ENCODE results near the gene CLEC3A. TPM values are rescaled to one million over a fixed set of nuclear protein-coding genes. Genes with fewer than 3 reads are reported as not detected.

CLEC3A gene
- total RNA-seq, 1 experiment from 2014 or later, result not detected

GRCh38 chr16:77987810-77988209 is 34.5 kb upstream of the CLEC3A start:
- Histone ChIP-seq H2AFZ (ENCODE audit: low read depth, low read length, poor library complexity, severe bottlenecking) (no peak overlapping the region), H4K20me1 (ENCODE audit: insufficient read depth) (no peaks in the 10 kb centered on the region), H3K4me3 (replicated peaks in 1 of 2; ENCODE audit: low read depth in 1 of 2, low read length in 2 of 2) (no peak overlapping the region), H3K79me2 (ENCODE audit: insufficient read depth, low read length) (no peaks in the 10 kb centered on the region), H3K9ac (ENCODE audit: low read length) (no peak overlapping the region), H3K9me3 (ENCODE audit: control insufficient read depth in 1 of 2, insufficient read depth in 1 of 2, low read depth in 1 of 2, low read length in 2 of 2) (no peaks in the 10 kb centered on the region), H3K4me2 (ENCODE audit: low read length) (no peak overlapping the region), H3K4me1 (ENCODE audit: control insufficient read depth in 1 of 2, insufficient read depth in 2 of 2, low read length in 2 of 2) (peaks cover 0 to 3% of the 10 kb centered on the region in 2 experiments; a peak in 2 of 4 replicates), H3K9me2 (ENCODE audit: insufficient read depth) (no peaks in the 10 kb centered on the region), H3K27me3 (ENCODE audit: insufficient read depth, low read length) (peaks cover 17% of the 10 kb centered on the region), H3K36me3 (ENCODE audit: control insufficient read depth in 1 of 2, insufficient read depth in 2 of 2, low read length in 2 of 2) (no peaks in the 10 kb centered on the region), H3K27ac (ENCODE audit: low read depth, low read length) (no peak overlapping the region)
- no peak for ATAC-seq
- TF ChIP-seq SIN3A (IDR thresholded peaks at IDR 0.05; ENCODE audit: low read depth) (no peak), EZH2 (IDR thresholded peaks at IDR 0.05) (no peak)
- BruUV-seq (replicated peaks), result no TSS peak
- intact Hi-C loops (cut with micrococcal nuclease), result no loop called here
- ChIA-PET CTCF (no interaction called here), RAD21 (ENCODE audit: low non-redundant PET in 1 of 2, low total read pairs in 2 of 2, uncharacterized antibody in 2 of 2, unreplicated experiment in 2 of 2) (no interaction called here), POLR2A (no interaction called here)
- DNase-seq (ENCODE audit: low read depth, low spot score), result no peak

DNA sequence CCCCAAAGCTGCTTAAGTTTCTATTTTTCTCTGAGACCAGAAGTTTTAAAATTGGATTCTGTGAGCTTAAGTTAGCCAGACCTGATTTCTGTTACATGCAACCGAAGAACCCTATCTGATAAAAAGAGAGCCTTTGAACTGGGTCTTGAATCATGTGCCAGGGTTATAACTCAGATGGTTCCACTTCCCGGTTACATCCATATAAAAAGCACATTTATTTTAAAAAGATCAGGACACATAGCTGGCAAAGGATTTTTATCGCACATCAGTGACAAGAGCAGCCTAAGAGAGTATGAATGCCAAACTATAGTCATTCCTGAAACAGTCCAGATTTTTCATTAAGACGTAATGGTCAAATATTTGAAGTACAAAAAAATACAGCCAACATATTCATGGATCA is 32.5 kb upstream of the CLEC3A start:
- H3K9me3 ChIP-seq (ENCODE audit: control insufficient read depth in 1 of 2, insufficient read depth in 1 of 2, low read depth in 1 of 2, low read length in 2 of 2), result no peaks in the 10 kb centered on the region
- CTCF ChIA-PET, result interaction anchor here (0.6 kb wide), 1 partner anchor 315 kb away, joined by 3 read pairs; no protein-coding TSS in a partner anchor
- TF ChIP-seq EZH2phosphoT487 (IDR thresholded peaks at IDR 0.05; ENCODE audit: borderline replicate concordance), result no peak
- TF ChIP-seq SP1 (IDR thresholded peaks at IDR 0.05; ENCODE audit: low read depth), result no peak
- TF ChIP-seq CBX3 (IDR thresholded peaks at IDR 0.05; ENCODE audit: low read depth), result no peak
- TF ChIP-seq MAX (IDR thresholded peaks at IDR 0.05), result no peak
- TF ChIP-seq ZBTB33 (IDR thresholded peaks at IDR 0.05; ENCODE audit: extremely low read depth, insufficient replicate concordance, low read length), result no peak
- TF ChIP-seq POLR2A (IDR thresholded peaks at IDR 0.05; ENCODE audit: borderline replicate concordance, extremely low read depth, insufficient read depth, insufficient read length), result no peak
- no peak for TF ChIP-seq SRF (IDR thresholded peaks at IDR 0.05; ENCODE audit: low read depth)
- no peak for TF ChIP-seq EGR1 (IDR thresholded peaks at IDR 0.05; ENCODE audit: low read depth)
- no peak for TF ChIP-seq ZNF274 (IDR thresholded peaks at IDR 0.05; ENCODE audit: low read depth, low read length)
- ATAC-seq (no peak), DNase-seq (ENCODE audit: low read depth, low spot score) (no peak)
- no peak overlapping the region for H3K4me3 ChIP-seq (replicated peaks in 1 of 2; ENCODE audit: low read depth in 1 of 2, low read length in 2 of 2)
- no peak overlapping the region for H2AFZ ChIP-seq (ENCODE audit: low read depth, low read length, poor library complexity, severe bottlenecking)
- BruUV-seq (replicated peaks), result no TSS peak
- POLR2A ChIA-PET, result no interaction called here
- H3K27me3 ChIP-seq (ENCODE audit: insufficient read depth, low read length), result peaks cover 14% of the 10 kb centered on the region
- no peak overlapping the region for H3K9ac ChIP-seq (ENCODE audit: low read length)
- RAD21 ChIA-PET (ENCODE audit: low non-redundant PET in 1 of 2, low total read pairs in 2 of 2, uncharacterized antibody in 2 of 2, unreplicated experiment in 2 of 2), result no interaction called here
- no peaks in the 10 kb centered on the region for H4K20me1 ChIP-seq (ENCODE audit: insufficient read depth)
- intact Hi-C loops (cut with micrococcal nuclease), result no loop called here
- no peaks in the 10 kb centered on the region for H3K79me2 ChIP-seq (ENCODE audit: insufficient read depth, low read length)
- H3K36me3 ChIP-seq (ENCODE audit: control insufficient read depth in 1 of 2, insufficient read depth in 2 of 2, low read length in 2 of 2), result no peaks in the 10 kb centered on the region
- no peak overlapping the region for H3K27ac ChIP-seq (ENCODE audit: low read depth, low read length)
- H3K4me1 ChIP-seq (ENCODE audit: control insufficient read depth in 1 of 2, insufficient read depth in 2 of 2, low read length in 2 of 2), result peaks cover 0 to 7% of the 10 kb centered on the region in 2 experiments; a peak in 2 of 4 replicates
- no peaks in the 10 kb centered on the region for H3K9me2 ChIP-seq (ENCODE audit: insufficient read depth)
- no peak overlapping the region for H3K4me2 ChIP-seq (ENCODE audit: low read length)
